Measurements from ENCODE around the gene PIN4.
"Not testable (repeated sequence)": the region's sequence is repeated elsewhere in the genome, so short reads cannot be mapped to it uniquely, and the experiment has no call there.

Gene PIN4

DNA sequence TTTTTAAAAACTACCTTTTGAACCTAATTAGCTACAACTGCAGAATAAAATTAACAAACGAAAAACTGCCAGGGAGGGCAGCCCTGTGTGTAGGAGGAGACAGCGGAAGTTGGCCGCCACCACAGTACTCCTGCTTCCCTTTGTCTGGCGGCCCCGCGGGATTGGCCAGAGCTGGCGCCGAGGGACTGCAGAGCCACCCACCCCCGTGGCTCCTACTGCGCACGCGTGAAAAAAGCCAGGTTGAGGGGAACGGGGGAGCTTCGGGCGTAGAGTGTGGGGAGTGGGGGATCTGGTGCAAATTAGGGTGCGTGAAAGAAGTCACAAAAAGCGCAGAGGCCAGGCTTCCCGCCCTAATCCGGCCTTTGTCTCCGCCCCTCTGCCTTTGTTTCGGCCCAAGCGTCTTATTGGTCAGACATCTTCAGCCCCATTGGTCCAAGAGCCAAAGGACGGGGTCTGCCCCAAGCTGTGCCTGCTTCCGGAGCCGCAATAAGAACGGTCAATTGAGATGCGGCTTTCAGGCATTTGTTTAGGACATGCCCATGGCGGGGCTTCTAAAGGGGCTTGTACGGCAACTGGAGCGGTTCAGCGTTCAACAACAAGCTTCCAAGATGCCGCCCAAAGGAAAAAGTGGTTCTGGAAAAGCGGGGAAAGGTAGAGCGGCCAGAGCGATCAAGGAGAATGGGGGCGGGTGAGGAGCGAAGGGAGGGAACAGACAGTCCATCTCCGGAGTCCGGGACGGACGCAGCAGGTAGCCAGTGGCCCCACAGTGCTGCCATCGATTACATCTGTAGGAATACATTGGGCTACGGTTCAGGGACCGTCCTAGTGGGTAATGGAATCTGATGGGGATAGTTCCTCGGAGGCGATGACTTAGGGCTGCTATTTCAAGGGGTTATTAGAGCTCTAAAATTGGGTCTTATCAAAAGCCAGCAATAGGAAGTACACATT is at the start of gene PIN4:
PIN4 (plus strand) TSS at position 580 of the 948 bp plus-strand sequence; CDS start at position 609, 29 bp downstream.
- peak; percentile 95 to 96 for DNase-seq (ENCODE audit: low read depth in 2 of 2)

GRCh38 chrX:72132456-72132855 is 49.1 kb upstream of the PIN4 start:
- no peak for DNase-seq (ENCODE audit: low read depth in 2 of 2)

GRCh38 chrX:72133851-72134546 is 47.6 kb upstream of the PIN4 start:
- no peak for DNase-seq (ENCODE audit: low read depth in 2 of 2)

DNA sequence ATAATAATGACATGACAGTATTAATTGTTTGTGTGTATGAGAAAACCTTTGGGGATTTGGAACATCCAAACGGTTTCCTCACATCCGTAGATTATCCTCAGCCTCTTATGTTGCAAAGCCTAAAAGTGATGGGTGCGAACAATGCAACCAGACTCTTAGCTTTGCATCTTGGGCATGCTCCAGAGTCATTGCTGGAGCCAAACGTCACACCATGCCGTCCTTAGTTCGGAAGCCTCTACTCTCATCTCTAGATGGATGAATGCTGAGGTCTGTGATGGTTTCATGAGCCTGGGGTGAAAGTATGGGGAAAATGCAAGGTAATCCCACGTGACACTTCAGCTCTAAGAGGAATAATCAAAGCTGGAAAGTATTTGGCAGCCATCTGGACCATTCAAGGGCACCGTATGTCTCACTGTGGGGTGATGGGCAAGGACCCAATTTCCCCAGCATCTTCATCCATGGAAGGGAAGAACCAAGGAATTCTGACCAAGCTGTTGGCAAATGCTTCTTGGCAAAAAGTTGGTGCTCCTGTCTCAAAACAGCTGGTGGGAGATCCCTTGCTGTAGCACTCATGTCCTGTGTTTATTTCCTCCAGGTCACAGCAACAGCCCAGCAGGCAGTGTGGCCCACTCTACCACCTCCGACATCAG is 43.6 kb upstream of the PIN4 start:
- DNase-seq (ENCODE audit: low read depth in 2 of 2): no peak

- no peak for DNase-seq (ENCODE audit: low read depth in 2 of 2)
Measured at GRCh38 chrX:72139538-72139937, 42.0 kb upstream of the PIN4 start.

DNA sequence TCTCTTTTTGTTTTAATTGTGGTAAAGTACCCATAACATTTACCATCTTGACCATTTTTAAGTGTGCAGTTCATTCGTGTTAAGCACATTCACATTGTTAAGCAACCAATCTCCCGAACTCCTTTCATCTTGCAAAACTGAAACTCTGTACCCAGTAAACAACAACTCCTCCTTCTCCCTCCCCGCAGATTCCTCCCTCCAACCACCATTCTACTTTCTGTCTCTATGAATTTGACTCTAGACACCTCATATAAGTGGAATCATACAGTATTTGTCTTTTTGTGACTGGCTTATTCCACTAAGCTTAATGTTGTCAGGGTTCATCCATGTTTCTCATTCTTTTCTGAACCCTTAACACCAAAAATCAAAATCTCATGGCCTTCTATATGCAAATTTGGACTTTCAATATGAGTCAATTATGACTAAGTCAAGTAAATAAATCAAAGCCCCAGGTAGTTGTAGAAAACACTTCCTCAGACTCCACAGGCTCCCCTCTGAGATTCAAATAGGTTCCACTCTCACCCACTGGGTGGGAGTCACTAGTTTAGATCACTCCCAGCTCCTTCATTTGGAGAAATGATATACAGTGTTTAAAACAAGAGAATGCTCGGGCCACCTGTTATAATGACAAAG is 40.1 kb upstream of the PIN4 start:
- no peak for DNase-seq (ENCODE audit: low read depth in 2 of 2)

GRCh38 chrX:72142094-72142793 is 39.3 kb upstream of the PIN4 start:
- no peak for DNase-seq (ENCODE audit: low read depth in 2 of 2)

DNA sequence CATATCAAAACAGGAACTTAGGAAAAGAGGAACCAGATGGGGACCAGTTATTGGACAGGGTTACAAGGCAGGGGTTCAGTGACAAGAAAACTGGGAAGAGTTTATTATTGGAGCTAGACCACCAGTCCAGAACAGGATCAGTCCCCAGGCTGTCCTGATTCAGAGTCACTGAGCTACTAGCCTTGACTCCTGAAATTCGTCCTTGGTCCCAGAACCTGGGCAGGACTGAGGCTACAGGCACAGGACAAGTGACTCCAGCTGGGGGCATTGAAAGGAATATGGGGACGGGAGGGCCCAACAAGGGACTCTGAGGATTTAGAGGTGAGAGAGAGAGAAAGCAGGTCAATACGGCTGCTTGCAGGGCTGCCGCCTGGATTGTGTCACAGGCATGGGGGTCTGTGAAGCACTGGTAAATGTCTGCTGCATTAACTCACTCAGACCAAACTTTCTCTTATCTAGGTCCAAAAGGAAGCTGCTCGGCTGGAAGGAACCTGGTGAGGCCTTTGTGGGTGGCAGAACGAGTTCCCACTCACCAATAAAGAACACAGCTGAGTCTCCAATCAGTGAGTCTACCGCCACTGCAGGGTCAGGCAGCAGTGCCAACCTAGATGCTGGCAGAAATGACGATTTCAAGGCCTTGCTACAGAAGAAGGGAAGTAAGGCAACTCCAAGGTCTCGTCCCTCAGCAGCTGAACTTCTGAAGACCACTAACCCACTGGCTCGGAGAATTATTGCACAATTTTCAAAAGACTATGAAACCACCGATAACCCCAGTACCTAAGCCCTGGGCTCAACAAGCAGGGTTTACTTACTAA is 38.6 kb upstream of the PIN4 start:
- DNase-seq (ENCODE audit: low read depth in 2 of 2): no peak

DNA sequence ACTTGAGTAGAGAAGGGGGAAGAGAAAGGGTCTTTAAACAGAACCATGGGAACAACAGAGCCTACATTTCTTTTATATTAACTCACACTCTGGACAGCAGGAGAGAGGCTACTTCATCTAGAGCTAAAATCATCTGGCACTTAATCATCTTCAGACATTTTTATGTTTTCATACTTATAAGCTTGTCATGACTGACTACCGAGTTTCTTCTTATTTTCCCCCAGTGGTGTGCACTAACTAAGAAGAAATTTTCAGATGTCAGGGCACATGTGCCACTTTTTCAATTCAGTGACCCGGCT is 38.0 kb upstream of the PIN4 start:
- DNase-seq (ENCODE audit: low read depth in 2 of 2): no peak

DNA sequence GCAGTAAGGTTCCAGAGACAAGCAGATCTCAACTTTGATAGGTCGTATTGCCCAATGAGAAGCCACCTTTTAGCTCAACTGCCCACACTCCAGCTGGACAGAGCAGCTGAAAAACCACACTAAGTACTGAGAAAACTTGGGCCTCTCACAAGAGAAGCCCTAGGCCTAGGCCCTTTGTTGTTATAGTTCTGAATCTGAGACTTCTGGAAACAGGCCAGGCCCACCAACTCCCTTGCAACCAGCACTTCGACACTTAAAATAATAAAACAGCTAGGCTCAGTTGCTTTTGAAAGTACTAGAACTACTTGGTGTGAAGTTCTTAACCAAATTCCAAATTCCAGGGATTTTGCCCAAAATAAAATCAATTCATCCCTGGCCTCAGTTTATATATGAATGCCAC is 36.4 kb upstream of the PIN4 start:
- DNase-seq (ENCODE audit: low read depth in 2 of 2): no peak

DNA sequence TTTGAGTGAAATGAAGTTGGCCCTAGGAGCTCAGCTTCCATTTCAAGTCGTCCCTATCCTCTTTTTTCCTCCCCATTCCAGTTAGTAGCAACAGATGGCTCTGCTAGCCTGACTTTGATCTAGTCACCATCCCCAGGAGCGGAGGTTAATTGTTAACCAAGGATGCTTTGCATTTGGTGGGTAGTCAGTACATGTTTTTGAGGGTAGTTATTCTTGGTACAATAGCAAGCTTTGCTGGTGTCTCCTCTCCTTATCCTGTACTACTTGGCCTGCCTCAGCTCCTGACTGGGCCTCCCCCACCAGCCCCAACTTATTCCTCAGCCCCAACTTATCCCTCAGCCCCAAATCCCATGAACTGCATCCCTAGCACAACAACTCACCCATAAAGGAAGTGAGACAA is 35.0 kb upstream of the PIN4 start:
- no peak for DNase-seq (ENCODE audit: low read depth in 2 of 2)

- no peak for DNase-seq (ENCODE audit: low read depth in 2 of 2)
Measured at GRCh38 chrX:72158773-72159172, 22.8 kb upstream of the PIN4 start.

- no peak for DNase-seq (ENCODE audit: low read depth in 2 of 2)
Measured at GRCh38 chrX:72159769-72160168, 21.8 kb upstream of the PIN4 start.

- no peak for DNase-seq (ENCODE audit: low read depth in 2 of 2)
Measured at GRCh38 chrX:72165551-72165950, 16.0 kb upstream of the PIN4 start.

GRCh38 chrX:72169008-72169728 is 12.4 kb upstream of the PIN4 start:
- DNase-seq (ENCODE audit: low read depth in 2 of 2): no peak

GRCh38 chrX:72176289-72176688 is 5.3 kb upstream of the PIN4 start:
- DNase-seq (ENCODE audit: low read depth in 2 of 2): not testable (repeated sequence)

DNA sequence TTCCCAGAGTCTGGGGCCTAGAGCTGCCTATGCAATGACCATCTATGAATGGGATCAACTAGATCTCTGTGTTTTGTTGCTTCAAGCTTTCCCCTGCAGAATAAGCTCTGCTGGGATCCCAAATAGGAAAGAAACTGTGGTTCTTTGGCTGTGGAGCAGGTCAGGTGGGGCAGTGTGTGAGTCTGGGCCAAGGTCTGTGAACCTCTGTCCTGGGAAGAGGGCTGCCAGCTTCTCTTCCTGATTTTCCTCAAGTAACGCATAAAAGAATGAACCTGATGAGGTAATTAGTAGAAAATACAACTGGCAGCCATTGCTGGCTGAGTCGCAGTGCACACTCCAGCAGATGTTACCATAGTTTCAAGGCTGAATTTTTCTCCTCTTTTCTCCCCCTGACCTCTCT is 4.6 kb upstream of the PIN4 start:
- DNase-seq (ENCODE audit: low read depth in 2 of 2): no peak

GRCh38 chrX:72180539-72180938 is 1.0 kb upstream of the PIN4 start:
- DNase-seq (ENCODE audit: low read depth in 2 of 2): no peak

DNA sequence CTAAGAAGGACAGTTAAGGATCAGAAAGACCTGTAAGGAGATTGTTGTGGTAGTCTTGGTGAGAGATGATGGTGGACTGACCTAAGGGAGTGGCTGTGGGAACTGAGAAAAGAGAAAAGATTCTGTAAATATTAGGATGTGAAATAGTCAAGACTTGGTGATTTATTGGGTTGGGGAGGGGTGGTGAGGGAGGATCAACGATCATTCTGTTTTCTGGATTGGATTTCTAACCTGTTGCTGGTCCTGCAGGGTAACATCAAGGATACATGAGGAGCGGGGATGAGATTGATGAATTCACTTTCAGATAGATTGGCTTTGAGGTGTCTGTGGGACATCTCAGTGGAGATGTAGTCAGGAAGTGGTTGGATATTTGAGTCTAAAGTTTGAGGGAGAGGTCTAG is 1.4 kb downstream of the PIN4 start:
- DNase-seq (ENCODE audit: low read depth in 2 of 2): no peak

Measured in fibroblast of skin of left quadriceps (primary cell).